Measurements from ENCODE around the gene GPNMB. TPM values are rescaled to one million over a fixed set of nuclear protein-coding genes. Genes with fewer than 3 reads are reported as not detected.
A peak's percentile ranks its signal among the peaks of the same experiment; 100 is the strongest.

GPNMB gene
- total RNA-seq, 1 donor from 2014 or later: 2.7 TPM

- DNase-seq (ENCODE audit: low spot score in 2 of 2, unreplicated experiment in 2 of 2): no peak
- Mint-ChIP-seq H3K36me3 (no peaks in the 10 kb centered on the region), H3K27me3 (ENCODE audit: low read depth) (no peaks in the 10 kb centered on the region), H3K4me3 (no peak overlapping the region), H3K9me3 (no peaks in the 10 kb centered on the region), H3K4me1 (peaks cover 3% of the 10 kb centered on the region), H3K27ac (no peak overlapping the region)
- TF ChIP-seq, protein P1, sequence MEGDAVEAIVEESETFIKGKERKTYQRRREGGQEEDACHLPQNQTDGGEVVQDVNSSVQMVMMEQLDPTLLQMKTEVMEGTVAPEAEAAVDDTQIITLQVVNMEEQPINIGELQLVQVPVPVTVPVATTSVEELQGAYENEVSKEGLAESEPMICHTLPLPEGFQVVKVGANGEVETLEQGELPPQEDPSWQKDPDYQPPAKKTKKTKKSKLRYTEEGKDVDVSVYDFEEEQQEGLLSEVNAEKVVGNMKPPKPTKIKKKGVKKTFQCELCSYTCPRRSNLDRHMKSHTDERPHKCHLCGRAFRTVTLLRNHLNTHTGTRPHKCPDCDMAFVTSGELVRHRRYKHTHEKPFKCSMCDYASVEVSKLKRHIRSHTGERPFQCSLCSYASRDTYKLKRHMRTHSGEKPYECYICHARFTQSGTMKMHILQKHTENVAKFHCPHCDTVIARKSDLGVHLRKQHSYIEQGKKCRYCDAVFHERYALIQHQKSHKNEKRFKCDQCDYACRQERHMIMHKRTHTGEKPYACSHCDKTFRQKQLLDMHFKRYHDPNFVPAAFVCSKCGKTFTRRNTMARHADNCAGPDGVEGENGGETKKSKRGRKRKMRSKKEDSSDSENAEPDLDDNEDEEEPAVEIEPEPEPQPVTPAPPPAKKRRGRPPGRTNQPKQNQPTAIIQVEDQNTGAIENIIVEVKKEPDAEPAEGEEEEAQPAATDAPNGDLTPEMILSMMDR (IDR thresholded peaks at IDR 0.05; ENCODE audit: unreplicated experiment): no peak
Observed at GRCh38 chr7:23239698-23240097, 6.9 kb upstream of the GPNMB start.

DNA sequence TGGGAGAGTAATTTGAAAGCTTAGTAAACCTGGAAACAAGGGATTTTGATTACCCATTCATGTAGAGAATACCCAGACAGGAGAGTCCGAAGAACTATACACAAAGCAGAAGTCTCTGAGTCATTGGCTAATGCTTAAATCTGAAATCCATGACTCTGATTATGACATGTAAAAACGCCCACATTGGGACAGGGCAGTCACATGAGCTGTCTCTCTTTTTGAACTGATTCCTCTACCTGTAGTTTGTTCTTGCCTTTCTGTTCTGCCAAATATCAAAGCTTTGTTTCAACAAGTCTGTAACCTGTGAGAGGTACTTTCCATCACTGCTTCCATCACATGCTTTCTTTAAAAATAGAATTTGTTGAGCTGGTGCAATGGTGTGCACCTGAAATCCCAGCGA is 4.3 kb upstream of the GPNMB start:
- H3K4me1 Mint-ChIP-seq: peaks cover 14% of the 10 kb centered on the region
- no peaks in the 10 kb centered on the region for H3K36me3 Mint-ChIP-seq
- no peaks in the 10 kb centered on the region for H3K27me3 Mint-ChIP-seq (ENCODE audit: low read depth)
- H3K27ac Mint-ChIP-seq: no peak overlapping the region
- H3K4me3 Mint-ChIP-seq: no peak overlapping the region
- no peaks in the 10 kb centered on the region for H3K9me3 Mint-ChIP-seq
- TF ChIP-seq, protein P1 (IDR thresholded peaks at IDR 0.05; ENCODE audit: unreplicated experiment): no peak
- no peak for DNase-seq (ENCODE audit: low spot score in 2 of 2, unreplicated experiment in 2 of 2)

- Mint-ChIP-seq H3K27me3 (ENCODE audit: low read depth) (peaks cover under 1% of the 10 kb centered on the region), H3K9me3 (no peaks in the 10 kb centered on the region), H3K36me3 (no peaks in the 10 kb centered on the region), H3K4me3 (no peak overlapping the region), H3K27ac (no peak overlapping the region), H3K4me1 (peaks cover 14% of the 10 kb centered on the region)
- TF ChIP-seq, protein P1 (IDR thresholded peaks at IDR 0.05; ENCODE audit: unreplicated experiment): no peak
- DNase-seq (ENCODE audit: low spot score in 2 of 2, unreplicated experiment in 2 of 2): no peak
Observed at GRCh38 chr7:23242935-23243334, 3.6 kb upstream of the GPNMB start.

GRCh38 chr7:23247046-23247602 is 549 bp downstream of the GPNMB start:
- peaks cover 8% of the 10 kb centered on the region for H3K27me3 Mint-ChIP-seq (ENCODE audit: low read depth)
- no peak overlapping the region for H3K4me3 Mint-ChIP-seq
- peaks cover 29% of the 10 kb centered on the region for H3K9me3 Mint-ChIP-seq
- DNase-seq (ENCODE audit: low spot score in 2 of 2, unreplicated experiment in 2 of 2): no peak
- H3K27ac Mint-ChIP-seq: peak overlapping the region; percentile 56
- no peaks in the 10 kb centered on the region for H3K36me3 Mint-ChIP-seq
- TF ChIP-seq, protein P1 (IDR thresholded peaks at IDR 0.05; ENCODE audit: unreplicated experiment): no peak
- peaks cover 14% of the 10 kb centered on the region for H3K4me1 Mint-ChIP-seq

DNA sequence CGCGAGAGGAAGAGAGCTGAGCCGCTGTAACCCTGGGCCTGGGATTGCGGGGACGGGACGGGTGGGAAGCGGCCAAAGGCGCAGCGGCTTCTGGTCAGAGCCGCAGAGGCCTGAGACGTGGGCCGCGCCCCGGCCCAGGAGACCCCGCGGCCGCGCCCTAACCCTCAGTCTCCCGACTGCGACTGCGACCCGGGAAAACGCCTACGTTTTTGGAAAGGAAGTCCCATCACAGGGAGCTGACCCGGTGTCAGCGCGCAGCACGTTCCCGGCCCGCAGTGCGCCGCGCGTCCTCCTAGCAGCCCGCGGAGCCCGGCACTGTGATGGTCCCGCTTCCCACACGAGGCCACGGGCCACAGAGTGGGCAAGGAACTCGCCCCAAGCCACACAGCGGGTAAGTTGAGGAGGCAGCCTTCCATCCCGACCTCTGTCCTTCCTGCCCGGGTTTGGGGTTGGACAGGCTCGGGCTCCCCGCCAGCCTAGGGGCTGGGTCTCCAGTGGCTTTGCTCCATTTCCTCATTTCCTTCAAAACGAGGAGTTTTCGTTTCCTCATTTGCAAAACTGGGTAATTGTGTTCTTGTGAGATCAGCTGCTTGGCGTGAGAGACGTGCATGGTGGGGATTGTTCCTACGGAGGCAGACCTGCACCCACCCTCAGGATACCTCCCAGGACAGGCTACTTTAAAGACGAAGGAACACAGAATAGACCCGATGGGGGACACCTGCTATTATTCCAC is 1.2 kb downstream of the GPNMB start:
- no peak for DNase-seq (ENCODE audit: low spot score in 2 of 2, unreplicated experiment in 2 of 2)
- Mint-ChIP-seq H3K4me3 (peak overlapping the region; percentile 24), H3K4me1 (peaks cover 13% of the 10 kb centered on the region), H3K27me3 (ENCODE audit: low read depth) (peaks cover 8% of the 10 kb centered on the region), H3K27ac (no peak overlapping the region), H3K36me3 (no peaks in the 10 kb centered on the region), H3K9me3 (peaks cover 35% of the 10 kb centered on the region)
- TF ChIP-seq, protein P1 (IDR thresholded peaks at IDR 0.05; ENCODE audit: unreplicated experiment): no peak

Measured in mesothelial cell of epicardium (in vitro differentiated cells).